ENCODE measurements around the gene VAT1L.

The VAT1L gene, protein sequence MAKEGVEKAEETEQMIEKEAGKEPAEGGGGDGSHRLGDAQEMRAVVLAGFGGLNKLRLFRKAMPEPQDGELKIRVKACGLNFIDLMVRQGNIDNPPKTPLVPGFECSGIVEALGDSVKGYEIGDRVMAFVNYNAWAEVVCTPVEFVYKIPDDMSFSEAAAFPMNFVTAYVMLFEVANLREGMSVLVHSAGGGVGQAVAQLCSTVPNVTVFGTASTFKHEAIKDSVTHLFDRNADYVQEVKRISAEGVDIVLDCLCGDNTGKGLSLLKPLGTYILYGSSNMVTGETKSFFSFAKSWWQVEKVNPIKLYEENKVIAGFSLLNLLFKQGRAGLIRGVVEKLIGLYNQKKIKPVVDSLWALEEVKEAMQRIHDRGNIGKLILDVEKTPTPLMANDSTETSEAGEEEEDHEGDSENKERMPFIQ

GRCh38 chr16:77788181-77789084, at the start of gene VAT1L:
Gene VAT1L (plus strand): TSS chr16:77788564. CDS start chr16:77788683, 119 bp downstream.
- DNase-seq = no peak

DNA sequence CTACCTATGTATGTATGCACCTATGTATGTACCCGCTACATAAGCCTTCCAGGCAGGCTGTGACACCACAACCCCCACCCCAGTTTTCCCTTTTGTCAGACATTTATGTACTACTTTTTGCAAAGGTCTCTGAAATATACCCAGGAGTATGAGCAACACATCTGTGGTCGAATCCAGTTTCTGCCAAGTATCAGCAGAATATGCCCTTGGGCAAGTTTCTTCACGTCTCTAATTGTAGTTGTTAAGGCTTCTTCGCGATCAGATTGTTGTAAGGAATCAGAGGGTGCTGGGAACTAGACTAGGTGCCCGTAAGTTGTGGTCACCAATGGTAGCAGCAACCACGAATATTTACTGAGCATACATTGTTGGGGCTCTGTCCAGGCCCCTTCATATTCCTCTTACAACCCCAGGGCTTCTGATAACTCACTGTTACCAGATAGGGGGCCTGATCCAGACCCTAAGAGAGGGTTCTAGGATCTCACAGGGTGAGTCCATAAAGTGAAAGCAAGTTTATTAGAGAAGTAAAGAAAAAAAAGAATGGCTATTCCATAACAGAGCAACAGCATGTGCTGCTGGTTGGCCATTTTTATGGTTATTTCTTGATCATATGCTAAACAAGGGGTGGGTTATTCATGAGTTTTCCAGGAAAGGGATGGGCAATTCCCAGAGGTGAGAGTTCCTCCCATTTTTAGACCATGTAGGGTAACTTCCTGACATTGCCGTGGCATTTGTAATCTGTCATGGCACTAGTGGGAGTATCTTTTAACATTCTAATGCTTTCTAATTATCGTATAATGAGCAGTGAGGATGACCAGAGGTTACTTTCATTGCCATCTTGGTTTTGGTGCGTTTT, 49.4 kb upstream of the VAT1L start:
- no peak for DNase-seq

GRCh38 chr16:77739559-77739892, 48.8 kb upstream of the VAT1L start:
- no peak for DNase-seq

GRCh38 chr16:77744141-77744540, 44.2 kb upstream of the VAT1L start:
- DNase-seq = no peak

DNA sequence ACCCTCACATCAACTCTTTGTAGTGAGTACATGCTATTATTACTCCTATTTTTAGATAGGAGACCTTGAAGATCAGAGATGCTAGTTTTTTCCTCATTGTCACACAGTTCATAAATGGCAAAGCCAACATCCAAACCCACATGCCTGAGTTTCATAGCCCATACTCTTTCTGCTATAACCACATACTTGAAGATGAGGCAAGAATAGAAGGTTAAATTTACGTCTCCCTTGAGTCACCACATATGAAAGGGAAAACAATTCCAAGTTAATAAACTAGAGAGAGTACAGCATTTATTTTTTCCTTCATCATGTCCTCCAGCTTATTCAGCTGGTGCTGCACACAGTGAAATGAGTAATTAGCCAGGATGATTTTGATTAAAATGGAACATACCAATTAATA, 42.4 kb upstream of the VAT1L start:
- DNase-seq = no peak

GRCh38 chr16:77748421-77749005, 39.9 kb upstream of the VAT1L start:
- no peak for DNase-seq

DNA sequence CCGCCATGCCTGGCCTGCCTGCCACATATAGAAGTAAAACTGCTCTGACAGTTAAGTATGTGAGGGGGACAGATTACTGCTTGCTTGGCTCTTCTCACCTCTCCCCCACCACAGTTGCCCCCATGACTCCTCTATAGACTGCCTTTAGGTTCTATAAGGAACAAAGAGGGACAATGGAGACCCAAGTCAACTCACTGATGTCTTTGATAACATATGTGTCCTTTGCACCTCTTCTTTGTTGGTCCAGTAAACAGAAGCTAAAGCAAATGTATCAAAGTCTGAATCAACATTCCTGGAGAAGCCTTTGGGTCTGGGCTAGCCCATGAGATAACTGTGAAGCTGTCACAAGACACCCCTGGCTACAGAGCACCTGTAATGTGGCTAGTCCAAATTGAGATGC, 38.9 kb upstream of the VAT1L start:
- no peak for DNase-seq

DNA sequence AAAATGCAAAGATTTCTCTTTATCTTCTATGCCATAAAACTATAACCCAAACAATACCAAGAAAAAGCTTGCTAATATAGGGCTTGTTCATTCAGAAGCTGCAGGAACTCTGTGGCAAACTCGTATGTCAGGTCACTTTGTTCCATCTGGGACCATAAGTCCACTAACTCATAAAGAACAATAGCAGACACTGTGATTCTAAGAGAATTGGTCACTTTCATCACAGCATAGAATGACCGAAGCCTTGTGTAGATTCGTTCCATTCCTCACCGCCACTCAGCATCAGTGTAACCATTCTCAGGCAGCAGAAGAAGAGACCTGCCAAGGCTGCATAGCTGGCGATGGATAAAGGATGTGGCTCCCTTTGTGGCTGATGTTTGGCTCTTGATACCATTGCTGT, 30.3 kb upstream of the VAT1L start:
- no peak for DNase-seq

- no peak for DNase-seq
Observed at GRCh38 chr16:77758508-77758907, 29.9 kb upstream of the VAT1L start.

DNA sequence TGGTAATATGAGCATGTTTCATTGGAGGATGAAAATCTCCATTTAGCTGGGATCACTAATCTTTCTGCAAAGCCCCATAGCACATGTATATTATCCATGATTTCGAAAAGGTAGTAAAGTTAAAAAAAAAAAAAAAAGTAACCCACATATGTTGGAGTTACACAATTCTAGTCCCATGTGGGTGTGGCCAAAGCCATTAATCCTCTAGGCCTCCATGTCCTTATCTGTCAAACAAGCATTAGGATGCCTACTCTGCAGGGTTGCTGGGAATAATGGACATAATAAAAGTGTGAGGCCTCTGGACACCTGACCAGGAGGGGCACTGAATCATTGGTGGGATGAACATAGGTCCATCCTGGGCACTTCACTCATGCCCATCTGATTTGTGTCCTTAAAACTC, 29.2 kb upstream of the VAT1L start:
- no peak for DNase-seq

DNA sequence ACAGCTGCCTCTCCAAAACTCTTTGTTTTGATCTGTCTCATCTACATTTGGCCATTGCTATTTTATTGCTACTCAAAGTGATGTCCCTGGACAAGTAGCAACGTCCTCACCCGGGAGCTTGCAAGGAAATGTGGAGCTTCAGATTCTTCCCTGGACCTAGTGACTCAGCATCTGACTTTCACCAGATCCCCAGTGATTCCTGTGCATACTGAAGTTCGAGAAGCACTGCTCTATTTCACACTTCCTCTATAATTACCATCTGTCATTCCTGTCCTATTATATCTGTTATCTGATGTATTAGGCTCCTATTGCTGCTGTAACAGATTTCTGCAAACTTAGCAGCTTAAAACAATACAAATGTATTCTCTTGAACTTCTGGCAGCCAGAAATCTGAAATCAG, 28.5 kb upstream of the VAT1L start:
- no peak for DNase-seq

GRCh38 chr16:77760800-77761199, 27.6 kb upstream of the VAT1L start:
- no peak for DNase-seq

- DNase-seq = no peak
Observed at GRCh38 chr16:77761204-77761603, 27.2 kb upstream of the VAT1L start.

DNA sequence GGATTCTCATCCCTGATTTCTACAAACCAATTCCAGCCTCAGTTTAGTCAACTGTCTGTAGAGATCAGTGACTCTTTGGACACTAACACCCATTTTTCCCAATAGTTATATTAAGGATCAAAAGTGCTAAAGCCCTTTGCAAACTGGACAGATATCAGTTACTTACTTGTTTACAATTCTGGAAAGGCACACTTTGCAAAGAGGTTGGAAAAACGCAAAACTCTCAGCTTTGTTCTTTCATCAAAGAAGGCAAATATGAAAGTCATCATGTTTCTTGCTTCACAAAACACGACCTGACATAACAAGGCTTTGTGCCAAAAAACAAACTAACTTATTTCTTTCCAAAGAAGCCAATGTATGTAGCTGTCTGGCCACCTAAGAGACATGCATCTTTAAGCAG, 26.1 kb upstream of the VAT1L start:
- no peak for DNase-seq

GRCh38 chr16:77763994-77764393, 24.4 kb upstream of the VAT1L start:
- DNase-seq = no peak

DNA sequence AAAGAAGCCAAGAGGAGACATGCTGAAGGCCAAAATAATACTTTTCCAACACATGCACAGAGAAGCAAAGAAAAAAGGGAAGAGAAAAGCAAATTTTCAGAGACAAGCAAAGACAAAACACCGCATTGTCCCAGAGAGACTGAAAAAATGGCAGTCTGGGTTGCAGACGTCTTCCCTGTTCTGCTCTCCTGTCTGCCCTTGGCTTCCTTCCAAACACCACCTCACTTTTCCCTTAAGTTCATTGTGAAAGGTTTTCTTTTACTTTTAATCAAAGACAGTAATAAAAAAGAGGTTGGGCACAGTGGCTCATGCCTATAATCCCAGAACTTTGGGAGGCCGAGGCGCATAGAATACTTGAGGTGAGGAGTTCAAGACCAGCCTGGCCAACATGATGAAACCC, 21.2 kb upstream of the VAT1L start:
- no peak for DNase-seq

GRCh38 chr16:77767826-77768225, 20.5 kb upstream of the VAT1L start:
- DNase-seq = no peak

- DNase-seq = no peak
Observed at GRCh38 chr16:77775911-77776909, 12.2 kb upstream of the VAT1L start.

- DNase-seq = no peak
Observed at GRCh38 chr16:77777745-77778144, 10.6 kb upstream of the VAT1L start.

DNA sequence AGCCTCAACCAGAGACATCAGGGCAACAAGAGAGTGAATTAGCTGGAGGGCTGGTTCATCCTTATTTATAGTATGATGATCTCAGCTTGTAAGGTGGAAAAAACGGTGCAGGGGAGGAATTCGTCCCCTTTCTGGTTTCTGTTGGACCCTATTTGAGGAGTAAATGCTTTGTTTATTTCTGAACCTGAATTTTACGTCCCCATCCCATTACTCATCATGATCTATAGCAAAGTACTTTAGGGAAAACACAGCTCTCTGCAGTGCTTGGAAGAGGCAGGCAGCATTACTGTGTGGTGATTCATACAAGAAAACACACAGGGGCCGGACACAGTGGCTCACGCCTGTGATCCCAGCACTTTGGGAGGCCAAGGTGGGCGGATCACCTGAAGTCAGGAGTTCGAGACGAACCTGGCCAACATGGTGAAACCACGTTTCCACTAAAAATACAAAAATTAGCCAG, 8.0 kb upstream of the VAT1L start:
- DNase-seq = no peak

- DNase-seq = no peak
Observed at GRCh38 chr16:77781091-77781490, 7.3 kb upstream of the VAT1L start.

All from activated T-cell treated with anti-CD3 and anti-CD28 coated beads, Interleukin-2, amount 50 U/mL, for 1 hour (primary cell).